GM18868 (cell line): ENCODE results near the gene UQCC2.

Experiments
- ATAC-seq: cut with Tn5 transposase; IDR thresholded peaks from one replicate; pipeline ENCODE4 v1.9.1; 2021; ENCODE audit warnings: mild to moderate bottlenecking, moderate library complexity; ENCODE audit not compliant: unreplicated experiment

UQCC2 gene

DNA sequence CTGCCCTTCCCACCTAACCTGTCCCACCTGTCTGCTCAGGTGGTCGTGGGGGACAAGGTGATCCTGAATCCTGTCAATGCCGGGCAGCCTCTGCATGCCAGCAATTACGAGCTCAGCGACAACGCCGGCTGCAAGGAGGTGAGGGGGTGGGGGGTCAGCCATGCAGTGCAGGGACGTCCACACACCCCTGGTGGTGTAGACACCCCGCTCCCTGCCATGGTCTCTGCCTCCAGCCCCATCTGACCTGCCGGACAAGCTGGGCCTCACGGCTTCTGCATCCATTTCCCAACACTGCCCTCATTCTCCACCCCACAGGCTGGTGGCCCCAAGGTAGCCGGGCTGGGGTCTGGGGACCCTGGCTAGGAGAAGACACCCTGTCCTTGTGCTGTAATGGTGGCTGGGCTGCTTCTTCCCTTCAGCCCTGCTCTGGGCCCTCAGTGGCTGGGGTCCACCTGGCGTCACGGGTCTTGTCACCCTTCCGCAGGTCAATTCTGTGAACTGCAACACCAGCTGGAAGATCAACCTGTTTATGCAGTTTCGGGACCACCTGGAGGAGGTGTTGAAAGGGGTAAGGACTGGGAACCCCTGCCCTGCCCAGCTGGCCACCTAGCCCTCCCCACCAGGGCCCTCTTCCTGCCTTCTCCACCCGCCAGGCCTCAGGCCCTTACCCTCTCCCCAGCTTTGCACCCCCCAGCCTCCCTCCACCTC is 52.4 kb downstream of the UQCC2 start:
- no peak for ATAC-seq

GRCh38 chr6:33656844-33657243 is 54.7 kb downstream of the UQCC2 start:
- no peak for ATAC-seq

DNA sequence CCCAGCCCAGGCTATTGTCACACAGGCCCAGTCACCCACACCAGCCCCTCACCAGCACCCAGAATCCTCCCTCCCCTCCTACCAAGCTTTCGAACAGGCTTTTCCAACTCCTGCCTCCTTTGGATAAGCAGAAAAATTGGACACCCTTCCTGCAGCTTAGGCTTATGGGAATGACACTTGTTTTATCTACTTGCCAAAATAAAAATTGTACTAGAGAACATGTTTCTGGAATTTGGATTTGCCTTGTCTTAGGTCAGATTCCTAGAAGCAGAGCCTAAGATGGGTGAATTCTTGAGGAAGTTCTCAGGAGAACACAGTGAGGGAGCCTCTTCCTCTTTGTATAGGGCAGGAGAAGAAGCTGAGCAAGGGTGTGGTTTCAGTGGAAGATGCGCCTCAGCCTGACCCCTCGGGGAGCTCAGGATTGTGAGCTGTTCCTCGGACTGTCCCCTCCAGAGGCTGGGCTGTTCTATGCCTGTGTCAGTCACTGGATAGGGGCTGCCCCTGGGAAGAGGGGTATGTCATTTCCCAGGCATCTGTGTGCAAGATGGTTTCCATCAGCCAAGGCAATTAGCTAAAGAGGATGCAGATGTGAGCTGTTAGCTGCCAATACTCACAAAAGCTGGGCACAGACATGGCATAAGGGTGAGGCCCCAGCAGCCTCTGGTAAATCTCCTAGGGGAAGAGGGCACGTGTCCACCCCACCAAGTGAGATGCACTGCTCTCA is 56.5 kb downstream of the UQCC2 start:
- ATAC-seq: no peak

DNA sequence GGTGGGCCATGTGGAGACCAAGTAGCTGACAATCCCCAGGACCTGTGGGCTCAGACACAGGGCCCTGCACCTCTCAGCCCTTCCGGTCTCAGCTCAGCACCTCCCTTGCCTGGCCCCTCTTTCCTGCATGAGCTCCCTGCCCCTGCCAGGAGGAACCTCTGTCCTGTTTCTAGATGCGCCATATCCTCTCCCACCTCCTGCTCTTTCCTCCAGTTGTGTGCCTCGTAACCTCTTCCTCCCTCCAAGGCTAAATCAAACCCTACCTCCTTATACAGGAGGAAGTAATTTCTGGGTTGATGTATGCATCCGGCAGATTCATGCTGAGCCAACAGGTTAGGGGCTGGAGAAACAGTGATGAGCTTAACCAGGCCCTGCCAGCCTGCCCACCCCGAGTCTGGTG is 59.5 kb downstream of the UQCC2 start:
- ATAC-seq: no peak

DNA sequence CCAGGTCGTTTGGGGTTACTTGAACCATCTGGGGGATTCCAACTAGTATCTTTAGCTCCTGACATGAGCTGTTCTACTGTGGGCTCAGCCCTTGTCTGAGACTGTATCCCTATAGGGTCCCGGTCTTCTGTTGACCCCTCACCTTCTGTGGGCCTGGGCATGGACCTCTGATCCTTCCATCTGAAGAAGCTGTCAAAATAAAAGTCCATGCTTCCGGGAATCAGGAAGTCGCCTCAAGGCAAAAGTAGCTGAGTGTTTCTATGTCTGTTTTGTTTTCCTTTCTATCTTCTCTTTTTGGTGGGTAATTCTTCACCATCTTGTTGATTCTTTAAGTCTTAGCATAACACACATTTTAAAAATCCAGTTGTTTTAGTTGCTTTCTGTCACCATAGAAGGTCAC is 60.1 kb downstream of the UQCC2 start:
- no peak for ATAC-seq
